Calu3 (cell line): ENCODE data around the gene TMEM170B. TPM values are rescaled to one million over a fixed set of nuclear protein-coding genes. Genes with fewer than 3 reads are reported as not detected.

Experiments
- BruUV-seq: library from RNA; stranded (reverse); fragments of 400-500 nt; replicated peaks from 2 replicates; lab custom pipeline; 2021; lab: Mats Ljungman, UMichigan
- CTCF ChIA-PET: fragments of 300-600 bp; sonication (Branson Sonifier 250); formaldehyde crosslinking; loops from one replicate; lab custom pipeline; 2022; ENCODE audit warnings: antibody characterized with exemption; lab: Charles Lee
- DNase-seq: peaks from one replicate; pipeline ENCODE4 v3.0.0; 2022
- H3K27ac Mint-ChIP-seq: one replicate; pipeline ENCODE4 v1.8.0; 2022; ENCODE audit warnings: mixed read lengths; ENCODE audit not compliant: unreplicated experiment
- H3K27me3 Mint-ChIP-seq: one replicate; pipeline ENCODE4 v1.8.0; 2022; ENCODE audit warnings: mixed read lengths; ENCODE audit not compliant: unreplicated experiment
- H3K36me3 Mint-ChIP-seq: one replicate; pipeline ENCODE4 v1.8.0; 2022; ENCODE audit warnings: mild to moderate bottlenecking, moderate library complexity, mixed read lengths; ENCODE audit not compliant: insufficient read depth, unreplicated experiment
- H3K4me1 Mint-ChIP-seq: one replicate; pipeline ENCODE4 v1.8.0; 2022; ENCODE audit warnings: mild to moderate bottlenecking, low read depth, mixed read lengths; ENCODE audit not compliant: unreplicated experiment
- H3K4me3 Mint-ChIP-seq: one replicate; pipeline ENCODE4 v1.8.0; 2022; ENCODE audit warnings: mild to moderate bottlenecking, low read depth, moderate library complexity, mixed read lengths; ENCODE audit not compliant: unreplicated experiment
- H3K9me3 Mint-ChIP-seq: one replicate; pipeline ENCODE4 v1.8.0; 2022; ENCODE audit warnings: low read depth, mixed read lengths; ENCODE audit not compliant: unreplicated experiment
- intact Hi-C: fragments of 100-400 bp; cut with micrococcal nuclease; formaldehyde crosslinking; loops from one replicate; pipeline ENCODE4 v1.10.0; 2022; ENCODE audit not compliant: unreplicated experiment
- total RNA-seq: library from RNA; stranded (reverse); gene quantifications from 2 replicates; pipeline ENCODE4 v1.2.3, GENCODE V29; 2022
- TF ChIP-seq, protein P1 (sequence below): fragments of 200-600 bp; IDR thresholded peaks from one replicate; pipeline ENCODE4 v1.8.0; 2022; ENCODE audit warnings: antibody characterized with exemption; ENCODE audit not compliant: unreplicated experiment

TMEM170B gene
- total RNA-seq, 1 experiment from 2014 or later, result 2.2 TPM

DNA sequence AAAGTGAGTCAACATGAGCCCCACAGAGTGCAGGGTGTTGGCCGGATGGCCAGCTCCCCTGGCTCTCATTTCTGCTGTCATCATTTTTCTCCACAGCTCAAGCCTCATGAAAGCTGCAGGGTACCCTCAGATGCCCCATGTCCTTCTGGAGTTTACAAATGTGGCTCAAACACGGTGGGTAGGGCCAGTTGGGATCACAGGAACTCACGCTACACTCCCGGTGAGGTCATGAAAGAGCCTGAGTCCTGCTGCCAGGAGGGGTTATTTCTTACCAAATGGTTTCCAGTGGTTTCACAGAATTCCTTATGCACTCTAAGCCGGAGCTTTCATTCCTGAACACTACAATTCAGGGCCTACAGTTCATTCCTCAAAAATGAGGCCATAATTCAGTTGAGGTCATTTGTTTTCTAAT lies 78.7 kb downstream of the TMEM170B start:
- BruUV-seq, result no TSS peak
- TF ChIP-seq, protein P1, sequence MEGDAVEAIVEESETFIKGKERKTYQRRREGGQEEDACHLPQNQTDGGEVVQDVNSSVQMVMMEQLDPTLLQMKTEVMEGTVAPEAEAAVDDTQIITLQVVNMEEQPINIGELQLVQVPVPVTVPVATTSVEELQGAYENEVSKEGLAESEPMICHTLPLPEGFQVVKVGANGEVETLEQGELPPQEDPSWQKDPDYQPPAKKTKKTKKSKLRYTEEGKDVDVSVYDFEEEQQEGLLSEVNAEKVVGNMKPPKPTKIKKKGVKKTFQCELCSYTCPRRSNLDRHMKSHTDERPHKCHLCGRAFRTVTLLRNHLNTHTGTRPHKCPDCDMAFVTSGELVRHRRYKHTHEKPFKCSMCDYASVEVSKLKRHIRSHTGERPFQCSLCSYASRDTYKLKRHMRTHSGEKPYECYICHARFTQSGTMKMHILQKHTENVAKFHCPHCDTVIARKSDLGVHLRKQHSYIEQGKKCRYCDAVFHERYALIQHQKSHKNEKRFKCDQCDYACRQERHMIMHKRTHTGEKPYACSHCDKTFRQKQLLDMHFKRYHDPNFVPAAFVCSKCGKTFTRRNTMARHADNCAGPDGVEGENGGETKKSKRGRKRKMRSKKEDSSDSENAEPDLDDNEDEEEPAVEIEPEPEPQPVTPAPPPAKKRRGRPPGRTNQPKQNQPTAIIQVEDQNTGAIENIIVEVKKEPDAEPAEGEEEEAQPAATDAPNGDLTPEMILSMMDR, result no peak
- no peaks in the 10 kb centered on the region for H3K4me1 Mint-ChIP-seq
- no peaks in the 10 kb centered on the region for H3K36me3 Mint-ChIP-seq
- intact Hi-C loops, result no loop called here
- no peak overlapping the region for H3K4me3 Mint-ChIP-seq
- H3K27me3 Mint-ChIP-seq, result no peaks in the 10 kb centered on the region
- no peak for DNase-seq
- CTCF ChIA-PET, result no interaction called here
- no peaks in the 10 kb centered on the region for H3K9me3 Mint-ChIP-seq
- H3K27ac Mint-ChIP-seq, result no peak overlapping the region

DNA sequence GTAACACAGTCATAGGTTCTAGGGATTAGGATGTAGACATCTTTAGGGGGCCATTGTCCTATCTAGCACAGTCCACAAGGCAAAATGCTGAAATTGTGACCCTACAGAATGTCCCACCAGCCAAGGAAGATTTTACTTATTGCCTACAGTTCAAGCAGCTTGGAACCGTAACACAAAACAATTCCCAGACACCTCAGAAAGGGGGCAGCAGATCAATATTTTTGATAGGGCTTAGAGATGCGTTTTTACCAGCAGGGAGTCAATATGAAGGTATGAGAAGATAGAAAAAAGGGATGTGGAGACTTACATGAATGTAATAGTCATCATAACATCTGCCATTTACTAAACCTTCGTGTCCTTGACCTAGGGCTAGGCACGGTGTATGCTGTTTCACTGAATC lies 81.0 kb downstream of the TMEM170B start:
- no peaks in the 10 kb centered on the region for H3K4me1 Mint-ChIP-seq
- no peaks in the 10 kb centered on the region for H3K9me3 Mint-ChIP-seq
- no peak for DNase-seq
- no peak overlapping the region for H3K4me3 Mint-ChIP-seq
- no TSS peak for BruUV-seq
- intact Hi-C loops, result no loop called here
- CTCF ChIA-PET, result no interaction called here
- H3K27ac Mint-ChIP-seq, result no peak overlapping the region
- H3K36me3 Mint-ChIP-seq, result no peaks in the 10 kb centered on the region
- H3K27me3 Mint-ChIP-seq, result no peaks in the 10 kb centered on the region
- TF ChIP-seq, protein P1, result no peak

DNA sequence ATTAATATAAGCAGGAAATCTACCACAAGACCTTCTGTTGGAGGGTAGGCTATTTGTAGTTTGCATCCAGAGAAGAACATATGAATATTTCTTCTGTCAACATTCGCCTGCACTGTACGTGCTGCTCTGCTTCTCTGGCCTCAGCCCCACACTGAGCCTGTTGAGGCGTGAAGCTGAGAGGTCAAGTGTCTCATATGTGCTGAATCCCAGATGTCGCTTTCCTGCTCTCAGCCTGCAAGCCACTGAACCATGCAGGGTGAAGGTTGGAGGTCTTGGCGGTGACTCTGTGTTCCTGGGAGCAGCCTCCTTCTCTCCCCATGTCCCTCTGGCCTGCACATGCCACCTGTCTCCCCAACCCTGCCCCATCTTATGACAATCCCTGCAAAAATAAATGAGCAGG lies 83.6 kb downstream of the TMEM170B start:
- no peaks in the 10 kb centered on the region for H3K4me1 Mint-ChIP-seq
- intact Hi-C loops, result no loop called here
- TF ChIP-seq, protein P1, result no peak
- no peak overlapping the region for H3K27ac Mint-ChIP-seq
- no peaks in the 10 kb centered on the region for H3K27me3 Mint-ChIP-seq
- CTCF ChIA-PET, result no interaction called here
- no TSS peak for BruUV-seq
- DNase-seq, result no peak
- H3K36me3 Mint-ChIP-seq, result no peaks in the 10 kb centered on the region
- no peak overlapping the region for H3K4me3 Mint-ChIP-seq
- H3K9me3 Mint-ChIP-seq, result no peaks in the 10 kb centered on the region

DNA sequence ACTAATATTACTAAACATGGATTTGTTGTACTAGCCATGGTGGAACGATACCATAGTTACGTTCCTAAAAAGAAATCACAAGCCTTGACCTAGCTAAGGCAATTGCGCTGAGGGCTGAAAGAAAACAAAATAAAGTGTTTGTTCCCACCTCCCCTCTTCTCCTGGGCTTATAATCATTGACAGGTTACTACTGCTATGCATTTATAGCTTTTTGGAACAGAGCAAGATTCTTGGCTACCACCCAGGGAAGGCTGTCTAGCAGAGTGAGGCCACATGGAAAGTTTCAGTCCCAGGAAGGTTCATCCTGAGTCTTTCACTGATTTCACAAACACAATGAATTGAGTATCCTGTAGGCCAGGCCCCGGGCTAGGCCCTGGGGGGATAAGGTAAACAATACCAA lies 84.6 kb downstream of the TMEM170B start:
- no peak for DNase-seq
- Mint-ChIP-seq H3K27me3 (no peaks in the 10 kb centered on the region), H3K4me3 (no peak overlapping the region), H3K4me1 (no peaks in the 10 kb centered on the region), H3K9me3 (no peaks in the 10 kb centered on the region), H3K36me3 (no peaks in the 10 kb centered on the region), H3K27ac (no peak overlapping the region)
- TF ChIP-seq, protein P1, result no peak
- CTCF ChIA-PET, result no interaction called here
- intact Hi-C loops, result no loop called here
- BruUV-seq, result no TSS peak

DNA sequence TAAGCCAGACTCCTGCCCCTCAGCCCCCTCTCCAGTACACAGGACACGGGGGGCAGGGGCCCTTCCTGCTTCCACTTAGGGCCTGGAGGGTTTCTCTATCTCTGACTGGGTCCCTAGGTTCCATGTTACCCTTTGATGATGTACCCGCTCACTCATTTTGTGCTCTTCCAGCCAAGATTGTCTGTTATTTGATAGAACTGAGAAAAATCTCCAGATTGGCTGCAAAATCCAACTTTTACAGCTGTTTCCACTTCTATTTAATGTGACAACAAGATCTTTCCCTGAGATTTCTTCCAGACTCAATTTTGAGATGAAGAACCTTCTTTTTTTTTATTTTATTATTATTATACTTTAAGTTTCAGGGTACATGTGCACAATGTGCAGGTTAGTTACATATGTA lies 85.7 kb downstream of the TMEM170B start:
- BruUV-seq, result no TSS peak
- Mint-ChIP-seq H3K36me3 (no peaks in the 10 kb centered on the region), H3K27ac (no peak overlapping the region), H3K27me3 (no peaks in the 10 kb centered on the region), H3K4me1 (no peaks in the 10 kb centered on the region), H3K9me3 (no peaks in the 10 kb centered on the region), H3K4me3 (no peak overlapping the region)
- TF ChIP-seq, protein P1, result no peak
- intact Hi-C loops, result no loop called here
- DNase-seq, result no peak
- CTCF ChIA-PET, result no interaction called here
